Limb (tissue), 2 donors: ENCODE measurements around the gene RUSF1.
A peak's percentile ranks its signal among the peaks of the same experiment; 100 is the strongest.
"Not testable (repeated sequence)": the region's sequence is repeated elsewhere in the genome, so short reads cannot be mapped to it uniquely, and the experiment has no call there.

Source experiments
- DNase-seq, 2 donors: peaks; one replicate each; pipeline ENCODE4 v3.0.0-alpha.2; 2016; ENCODE audit errors: extremely low spot score in 2 of 2

The RUSF1 gene

GRCh38 chr16:31453255-31454204, 54.7 kb downstream of the RUSF1 start:
- DNase-seq, result peak in 1 of 2 donors; percentile 29

GRCh38 chr16:31452631-31453106, 55.5 kb downstream of the RUSF1 start:
- DNase-seq, result no peak

- DNase-seq, result peak in 1 of 2 donors; percentile 49
Observed at GRCh38 chr16:31451681-31452351, 56.4 kb downstream of the RUSF1 start.

- no peak for DNase-seq
Observed at GRCh38 chr16:31451201-31451600, 57.0 kb downstream of the RUSF1 start.

- DNase-seq, result not testable (repeated sequence)
Observed at GRCh38 chr16:31445931-31446330, 62.3 kb downstream of the RUSF1 start.

GRCh38 chr16:31441956-31442355, 66.2 kb downstream of the RUSF1 start:
- DNase-seq, result no peak

- no peak for DNase-seq
Observed at GRCh38 chr16:31440516-31441184, 67.5 kb downstream of the RUSF1 start.

- DNase-seq, result no peak
Observed at GRCh38 chr16:31439519-31439918, 68.7 kb downstream of the RUSF1 start.
